Cortex of kidney (tissue), 1 donor: ENCODE results near the gene CCNK.

Experiments
- DNase-seq: peaks from one replicate; lab custom pipeline; 2025; lab: John Stamatoyannopoulos, UW

CCNK gene

DNA sequence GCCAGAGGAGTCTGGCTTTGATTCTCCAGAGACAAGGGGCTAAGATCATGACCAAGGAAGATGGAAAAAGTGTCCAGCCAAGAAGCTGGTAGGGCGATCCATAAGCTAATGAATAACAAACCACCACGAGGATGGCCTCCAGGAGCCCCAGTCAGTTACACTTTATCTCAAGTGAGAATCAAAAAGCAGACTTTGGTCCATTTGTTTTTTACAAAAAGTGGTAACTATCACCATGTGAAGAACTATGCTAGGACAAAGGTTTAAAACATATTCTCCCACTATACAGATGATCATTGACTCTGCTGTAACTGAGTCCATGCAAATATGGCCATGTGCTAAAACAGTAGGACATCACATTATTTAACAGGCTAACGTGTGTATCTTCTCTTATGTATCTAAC is 14.5 kb upstream of the CCNK start:
- no peak for DNase-seq

DNA sequence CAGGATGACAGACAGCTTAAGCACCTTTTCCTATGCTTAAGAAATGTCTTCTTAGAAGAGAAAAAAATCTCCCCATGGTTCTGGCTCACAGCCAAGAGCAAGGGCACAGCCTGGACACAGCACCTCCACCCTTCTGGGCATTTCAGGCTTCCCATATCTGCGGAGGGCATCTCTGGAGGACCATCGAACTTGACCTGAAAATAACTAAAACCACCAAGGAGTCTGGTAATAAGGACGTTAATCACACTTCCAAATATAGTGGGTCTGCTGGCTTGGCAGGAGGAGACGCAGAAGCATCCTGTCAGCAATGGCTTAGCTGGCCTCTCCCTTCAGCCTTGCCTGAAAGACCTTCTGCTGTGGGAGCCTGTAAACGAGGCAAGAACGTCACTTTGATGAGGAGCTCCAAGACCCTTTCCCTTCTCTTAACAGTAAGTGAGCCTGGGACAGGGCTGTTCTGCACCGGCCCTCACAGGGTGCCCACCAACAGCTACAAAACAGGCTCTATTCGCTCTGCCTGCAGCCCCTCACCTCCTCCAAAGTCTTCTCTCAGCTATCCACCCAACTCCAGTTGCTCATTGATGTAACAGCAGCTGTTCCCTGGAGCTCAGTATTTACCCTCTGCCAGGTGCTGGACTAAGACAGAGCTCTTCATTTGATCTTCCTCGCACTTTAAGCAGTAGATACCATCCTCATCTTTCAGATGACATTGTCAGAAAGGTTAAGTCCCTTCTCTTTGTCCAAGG is 13.7 kb upstream of the CCNK start:
- DNase-seq = no peak

DNA sequence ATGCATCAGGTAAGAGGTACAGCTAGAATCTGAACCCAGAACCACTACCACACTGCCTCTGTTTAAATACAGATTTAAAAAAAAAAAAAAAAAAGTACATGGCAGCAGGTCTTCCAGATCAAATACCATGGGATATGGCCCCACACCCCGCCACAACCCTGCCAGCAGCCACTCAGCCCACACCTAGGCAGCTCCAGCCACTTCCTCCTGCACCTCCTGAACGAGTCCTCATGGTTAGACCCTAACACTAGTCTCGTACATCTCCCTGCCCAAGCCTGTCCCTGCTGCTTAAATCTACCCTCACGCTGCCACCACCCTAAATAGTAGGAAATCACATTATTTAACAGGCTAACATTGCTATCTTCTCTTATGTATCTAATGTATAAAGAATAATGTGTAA is 13.1 kb upstream of the CCNK start:
- no peak for DNase-seq

DNA sequence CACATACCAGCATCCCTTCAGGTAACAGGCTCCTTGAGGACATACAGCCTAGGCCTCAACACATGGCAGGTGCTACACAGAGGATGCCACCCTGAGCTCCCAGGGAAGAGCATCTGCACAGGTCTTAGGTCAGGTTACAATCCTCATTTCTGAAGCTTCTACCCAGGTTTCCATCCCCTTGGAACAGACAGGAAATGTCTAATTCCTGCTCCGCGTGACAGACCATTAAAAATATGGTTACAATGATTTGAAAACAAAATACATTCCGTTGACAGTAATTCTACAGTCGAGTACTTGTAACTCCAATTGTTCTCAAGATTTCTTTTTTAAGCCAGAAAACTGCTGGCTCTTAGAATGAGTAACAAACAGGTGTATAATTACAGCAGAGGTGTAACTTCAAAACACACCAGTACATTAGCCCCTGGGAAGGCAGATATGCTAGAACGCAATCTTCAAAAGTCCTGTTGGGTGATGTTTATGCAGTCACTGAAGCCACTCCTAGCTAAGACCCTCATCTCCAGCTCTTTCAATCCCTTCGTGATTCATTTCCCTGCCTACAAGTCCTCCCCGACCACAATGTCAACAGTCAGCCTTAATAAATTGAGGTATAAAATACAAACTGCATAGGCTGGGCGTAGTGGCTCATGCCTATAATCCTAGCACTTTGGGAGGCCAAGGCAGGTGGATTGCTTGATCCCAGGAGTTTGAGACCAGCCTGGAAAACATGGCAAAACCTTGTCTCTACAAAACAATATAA is 12.2 kb upstream of the CCNK start:
- no peak for DNase-seq

DNA sequence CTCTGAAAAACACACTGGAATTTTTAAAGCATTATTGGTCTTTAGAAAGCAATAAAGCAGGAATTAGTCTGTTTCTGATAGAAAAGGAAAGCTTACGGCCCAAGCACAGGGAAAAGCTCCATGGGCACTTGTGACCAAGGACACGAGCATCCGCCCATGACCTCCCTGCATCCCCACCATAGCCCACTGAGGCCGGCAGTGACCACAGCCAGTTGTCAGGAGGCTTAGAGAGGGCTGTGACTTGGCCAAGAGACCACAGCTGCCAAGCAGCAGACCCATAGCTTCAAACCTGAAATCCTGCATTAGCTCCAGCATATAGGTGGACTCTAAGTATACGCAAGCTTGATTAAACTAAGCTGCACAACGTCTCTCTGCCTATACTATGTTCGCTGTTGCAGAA is 9.5 kb upstream of the CCNK start:
- DNase-seq = no peak

DNA sequence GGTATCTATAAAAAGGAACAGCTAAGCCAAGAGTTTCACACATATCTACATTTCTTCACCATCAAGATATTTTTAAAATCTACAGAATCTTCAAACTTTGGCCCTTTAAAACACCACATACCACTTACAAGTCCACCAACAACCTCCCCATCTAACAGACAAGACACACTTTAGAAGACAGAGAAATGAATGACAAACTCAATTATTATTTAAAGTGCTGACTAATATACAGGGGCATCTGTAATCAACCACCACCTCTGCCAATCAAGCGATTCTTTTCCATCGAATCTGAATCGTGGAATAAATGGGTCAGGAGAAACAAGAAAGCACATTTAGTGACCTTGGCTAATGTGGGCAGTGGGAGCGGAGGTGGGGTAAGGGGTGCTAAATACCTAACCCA is 8.3 kb upstream of the CCNK start:
- DNase-seq = no peak

DNA sequence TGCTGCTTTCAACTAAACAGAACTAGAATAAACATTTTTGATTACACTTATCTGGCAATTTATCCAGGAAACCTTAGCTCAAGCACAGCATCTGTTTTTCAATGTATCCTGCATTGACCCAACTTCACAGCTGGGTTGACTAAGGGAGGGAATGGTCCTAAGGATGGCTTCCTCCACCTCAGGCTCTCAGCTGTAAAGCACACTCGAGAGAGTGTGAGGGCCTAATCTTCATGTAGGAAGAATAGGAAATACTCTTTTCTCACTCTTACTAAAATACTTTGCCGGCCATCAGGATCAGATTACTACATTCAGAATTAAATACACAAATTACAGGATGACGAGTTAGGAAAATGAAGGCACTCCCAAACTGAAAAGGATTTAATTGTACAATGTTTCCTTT is 7.8 kb upstream of the CCNK start:
- no peak for DNase-seq

DNA sequence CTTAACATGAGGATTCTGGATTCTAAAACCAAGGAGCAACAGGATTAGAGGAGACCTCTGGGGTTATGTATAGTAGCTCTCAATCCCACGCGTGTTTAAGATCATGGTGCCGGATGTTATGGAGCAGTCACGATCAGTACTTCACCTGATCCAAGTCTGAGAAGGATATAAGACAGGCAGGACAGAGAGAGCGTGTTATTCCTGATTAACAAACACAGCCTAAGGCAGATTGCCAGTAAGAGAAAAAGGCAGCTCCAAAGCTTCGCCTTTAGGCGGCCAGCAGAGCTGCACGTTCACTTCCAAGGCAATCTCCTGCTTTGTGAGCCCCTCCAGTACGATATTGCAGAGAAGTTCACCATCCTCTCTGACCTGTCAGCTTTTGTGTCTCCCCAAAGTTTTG is 6.0 kb upstream of the CCNK start:
- no peak for DNase-seq

DNA sequence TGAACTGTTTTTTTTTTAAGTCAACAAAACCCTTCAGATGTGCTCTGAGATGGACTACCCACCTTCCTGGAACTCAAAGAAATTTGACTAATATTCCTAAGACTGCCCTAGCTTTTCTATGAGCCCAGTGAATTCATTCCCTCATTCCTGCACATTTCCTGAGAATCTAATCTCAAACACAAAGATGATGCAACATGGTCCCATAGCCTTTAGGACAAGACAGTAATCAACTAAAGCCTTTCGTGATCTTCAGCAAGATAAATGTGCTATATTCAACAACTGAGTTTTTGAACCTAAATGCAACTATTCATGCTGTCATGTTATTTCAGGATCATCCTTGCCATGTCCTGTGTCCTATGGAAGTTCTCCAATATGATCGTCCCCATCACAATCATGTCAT is 5.5 kb upstream of the CCNK start:
- DNase-seq = no peak

DNA sequence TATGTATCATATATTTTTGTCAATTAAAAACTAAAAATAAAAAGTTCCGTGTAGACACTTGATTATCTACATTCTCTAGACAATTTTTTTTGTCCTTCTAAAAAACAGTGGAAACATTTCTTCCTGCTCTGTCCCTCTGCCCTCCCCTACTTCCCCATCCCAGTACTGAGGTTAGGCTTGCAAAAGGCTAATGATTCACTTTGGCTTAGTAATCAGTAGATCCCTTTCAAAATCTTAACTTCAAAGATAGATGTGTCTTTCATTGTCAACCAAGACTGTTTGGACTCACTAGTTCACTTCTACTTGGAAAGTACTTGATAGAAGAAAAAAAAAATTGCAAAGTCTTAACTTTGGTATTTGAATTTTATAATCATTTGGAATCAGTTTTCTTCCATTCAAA is 4.3 kb upstream of the CCNK start:
- DNase-seq = no peak

DNA sequence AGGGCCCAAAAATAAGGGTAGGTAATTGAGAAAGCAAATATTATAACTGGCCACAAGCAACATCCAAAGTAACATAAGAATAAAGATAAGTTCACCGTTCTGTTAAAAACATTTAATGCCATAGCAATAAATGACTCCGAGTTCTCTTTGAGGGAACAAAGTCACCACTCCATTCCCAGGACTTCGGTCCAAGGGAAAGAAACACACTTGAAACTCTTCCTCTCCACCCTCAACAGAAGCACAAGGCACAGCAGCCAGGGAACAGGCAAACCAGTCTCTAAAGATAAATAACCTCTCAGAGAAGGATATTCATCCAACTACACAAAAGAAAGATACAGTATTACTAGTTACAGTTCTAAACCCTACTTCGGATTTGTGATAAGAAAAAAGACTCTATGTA is 3.1 kb upstream of the CCNK start:
- no peak for DNase-seq

DNA sequence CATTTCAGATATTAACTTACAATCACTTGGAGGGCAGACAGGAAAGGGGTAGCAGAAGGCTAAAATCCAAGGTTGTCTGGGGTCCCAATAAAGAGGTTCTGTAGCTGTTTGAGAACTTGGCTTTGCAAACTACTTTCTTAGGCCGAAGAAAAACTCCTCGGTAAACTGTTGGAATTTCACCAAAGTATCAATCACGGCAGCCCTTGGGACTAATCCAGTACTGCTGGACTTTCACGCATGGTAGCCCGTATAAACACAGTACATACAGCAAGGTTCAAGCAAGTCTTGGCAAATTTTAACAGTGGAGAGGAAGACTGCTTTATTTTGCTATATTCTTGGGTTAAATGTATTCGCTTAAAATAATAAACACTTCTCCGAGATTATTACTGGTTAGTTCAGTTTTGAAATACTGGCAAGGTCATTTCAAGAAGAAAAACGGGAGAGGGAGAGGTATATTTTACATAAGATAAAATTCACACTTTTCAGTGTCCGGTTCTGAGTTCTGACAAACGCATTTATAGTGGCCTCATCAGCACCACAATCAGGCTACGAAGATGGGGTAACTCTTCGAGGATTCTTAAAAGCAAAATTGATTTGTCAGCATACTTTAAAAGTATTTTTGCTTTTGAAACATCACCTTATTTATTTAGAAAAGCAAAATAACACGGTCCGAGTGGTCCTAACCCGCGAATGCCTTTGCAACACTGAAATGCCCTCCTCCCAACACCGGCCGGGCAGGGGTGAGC is 1.9 kb upstream of the CCNK start:
- no peak for DNase-seq

DNA sequence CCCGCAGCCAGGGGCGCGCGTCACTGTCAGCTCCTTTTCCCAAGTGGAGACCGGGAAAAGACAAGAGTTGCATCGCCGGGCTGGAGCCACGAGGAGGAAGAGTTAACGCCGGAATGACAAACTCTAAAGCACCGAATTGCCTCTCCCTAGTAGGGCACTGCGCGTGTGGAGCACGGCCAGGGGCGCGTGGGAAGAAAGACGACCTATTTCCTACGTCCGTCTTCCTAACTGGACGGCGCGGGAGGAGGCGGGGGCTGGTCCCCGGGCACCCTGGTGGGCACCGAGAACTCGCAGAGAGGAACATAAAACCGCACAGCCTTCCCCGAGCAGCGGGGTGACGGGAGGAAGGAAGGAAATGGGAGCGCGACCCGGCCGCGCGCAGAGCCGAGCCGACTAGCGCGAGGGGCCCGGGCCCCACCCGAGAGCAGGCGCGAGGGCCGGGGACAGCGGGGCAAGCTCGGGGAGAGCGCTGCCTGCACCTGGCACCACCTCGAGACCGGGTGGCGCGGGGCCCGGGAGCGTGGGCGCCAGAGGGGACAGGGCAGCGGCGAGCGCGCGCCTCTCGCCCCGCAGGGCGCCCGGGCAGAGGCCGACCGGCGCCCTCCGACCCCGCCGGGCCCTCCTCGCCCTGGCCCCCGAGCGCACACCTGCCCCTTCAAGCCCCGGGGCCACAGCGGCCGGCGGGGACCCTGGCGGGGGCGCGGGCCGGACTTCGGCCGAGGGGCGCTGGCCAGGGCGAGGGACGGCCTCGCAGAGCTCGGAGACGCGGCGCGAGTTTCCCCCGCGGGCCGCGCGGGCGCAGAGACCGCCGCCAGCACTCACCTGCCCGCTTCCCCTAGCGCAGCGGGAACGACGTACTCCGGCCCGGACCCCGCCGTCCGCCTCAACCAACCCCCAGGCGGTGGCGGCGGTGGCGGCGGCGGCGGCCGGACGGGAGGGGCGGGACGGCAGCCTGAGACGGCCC is 1.0 kb upstream of the CCNK start, which contains the start of gene SETD3:
SETD3 (minus strand) TSS at position 954 of the 964 bp plus-strand sequence. CDS start 15,054 bp downstream, outside the sequence.
- no peak for DNase-seq

DNA sequence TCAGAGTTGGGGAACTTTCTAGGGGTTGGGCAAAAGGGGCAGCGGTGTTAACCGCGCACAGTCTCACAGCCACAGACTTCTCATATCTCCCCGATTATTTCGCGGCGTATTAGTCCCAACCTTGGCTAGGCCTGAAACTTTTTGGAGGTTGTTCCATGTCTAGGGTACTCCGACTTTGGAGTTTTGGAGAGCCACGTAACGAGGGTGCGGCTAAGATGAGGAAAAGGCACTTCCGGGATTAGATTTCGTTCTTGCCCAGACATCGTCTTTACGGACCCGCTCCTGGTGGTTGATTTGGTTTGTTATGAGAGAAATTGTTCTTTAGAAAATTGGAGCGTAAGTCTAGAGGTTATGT is 513 bp downstream of the CCNK start:
- no peak for DNase-seq

DNA sequence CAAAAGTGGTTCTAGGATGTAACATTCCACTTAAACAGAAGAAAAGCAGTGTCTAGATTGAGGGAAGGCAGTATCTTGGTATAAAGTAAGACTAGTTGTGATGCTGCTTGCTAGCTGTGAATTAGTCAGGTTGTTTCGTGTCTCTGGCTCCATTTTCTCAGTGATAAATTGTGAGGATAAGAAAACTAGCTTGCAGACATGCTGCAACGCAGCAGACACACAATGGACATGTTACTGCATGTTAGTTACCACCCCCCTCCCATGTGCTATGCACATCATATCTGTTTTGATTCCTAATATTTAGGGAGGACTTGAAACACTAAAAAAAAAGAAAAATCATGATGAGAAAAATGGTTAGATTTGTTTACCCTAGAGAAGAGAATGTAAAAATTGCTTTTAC is 2.9 kb downstream of the CCNK start:
- DNase-seq = no peak

DNA sequence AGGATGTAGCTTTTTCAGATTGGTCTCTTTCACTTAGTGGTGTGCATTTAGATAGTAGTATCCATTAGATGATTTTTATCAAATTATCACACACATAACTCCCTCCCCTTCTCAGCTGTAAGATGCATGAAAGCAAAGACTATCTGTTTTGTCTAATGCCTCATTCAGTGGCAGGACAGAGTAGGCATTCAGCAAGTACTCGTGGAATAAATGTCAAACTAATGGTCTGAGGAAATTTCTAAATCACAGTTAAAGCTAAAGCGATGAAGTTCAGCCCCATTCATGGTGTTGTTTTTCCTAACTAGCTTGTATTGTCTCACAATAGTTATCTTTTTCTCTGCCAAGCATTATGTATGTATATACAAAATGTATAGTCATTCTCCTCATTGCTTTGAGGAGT is 16.1 kb downstream of the CCNK start:
- DNase-seq = no peak

DNA sequence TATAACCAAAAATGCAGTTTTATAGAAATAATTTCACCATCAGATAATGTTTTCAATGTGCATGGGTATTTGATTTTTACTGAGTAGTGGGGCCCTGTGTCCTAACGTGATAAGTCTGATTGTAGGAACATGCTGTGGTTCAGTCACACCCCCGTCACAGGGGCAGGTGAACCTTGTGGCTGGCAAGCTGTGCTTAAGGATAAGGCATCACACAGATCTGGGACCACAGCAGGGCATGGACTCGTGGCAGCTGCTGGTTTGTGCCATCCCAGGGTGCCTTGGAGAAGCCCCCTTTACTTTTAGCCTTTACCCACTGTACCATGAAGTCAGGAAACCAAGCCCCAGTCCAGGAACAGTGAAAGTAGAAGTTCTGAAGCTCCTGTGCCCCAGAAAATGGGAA is 16.7 kb downstream of the CCNK start:
- no peak for DNase-seq

DNA sequence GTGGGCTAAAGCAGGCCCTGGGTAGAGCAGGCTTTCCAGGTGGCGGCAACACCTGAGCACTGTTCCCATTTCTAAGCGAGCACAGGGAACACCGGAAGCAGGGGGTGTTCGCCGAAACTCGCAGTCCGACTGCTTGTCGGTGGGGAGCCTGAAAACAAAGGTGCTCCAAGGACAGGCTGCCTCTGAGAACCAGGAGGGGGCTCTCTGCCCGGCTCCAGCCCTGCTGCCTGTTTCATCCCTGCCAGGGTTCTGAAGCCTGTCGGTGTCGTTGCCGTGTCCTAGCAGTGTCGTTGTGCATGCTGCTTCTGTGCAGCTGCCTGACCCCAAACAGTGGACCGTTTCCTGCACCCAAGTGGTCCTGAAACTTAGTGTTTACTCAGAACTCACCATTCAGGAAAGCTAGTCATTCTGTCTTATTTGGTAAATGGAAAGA is 21.8 kb downstream of the CCNK start:
- DNase-seq = no peak

DNA sequence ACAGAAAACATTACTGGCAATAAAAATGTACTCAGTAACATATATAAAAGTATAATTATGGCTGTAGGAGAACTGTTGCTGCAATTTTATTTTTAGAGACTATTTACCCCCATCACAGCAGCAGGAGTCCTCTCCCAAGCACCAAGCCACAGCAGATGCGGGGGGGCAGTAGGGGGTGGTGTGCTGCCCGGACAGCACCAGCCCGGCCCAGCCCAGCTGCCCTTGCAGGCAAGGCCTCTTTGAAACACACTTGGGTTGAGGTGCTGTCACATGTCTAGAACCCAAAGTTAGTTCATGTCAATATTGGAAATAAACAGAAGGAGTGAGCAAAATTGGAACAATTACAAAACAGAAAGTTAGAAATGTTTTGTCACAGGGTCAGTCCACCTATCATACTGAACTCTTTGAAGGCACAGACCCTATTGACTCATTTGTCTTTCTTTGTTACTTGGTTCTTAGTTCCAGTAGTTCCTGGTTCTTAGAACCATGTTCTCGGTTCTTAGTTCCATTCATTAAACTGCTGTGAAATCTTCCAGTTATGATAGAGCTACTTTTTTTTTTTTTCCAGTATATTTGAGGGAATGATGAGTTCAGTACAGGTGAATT is 22.7 kb downstream of the CCNK start:
- DNase-seq = no peak

DNA sequence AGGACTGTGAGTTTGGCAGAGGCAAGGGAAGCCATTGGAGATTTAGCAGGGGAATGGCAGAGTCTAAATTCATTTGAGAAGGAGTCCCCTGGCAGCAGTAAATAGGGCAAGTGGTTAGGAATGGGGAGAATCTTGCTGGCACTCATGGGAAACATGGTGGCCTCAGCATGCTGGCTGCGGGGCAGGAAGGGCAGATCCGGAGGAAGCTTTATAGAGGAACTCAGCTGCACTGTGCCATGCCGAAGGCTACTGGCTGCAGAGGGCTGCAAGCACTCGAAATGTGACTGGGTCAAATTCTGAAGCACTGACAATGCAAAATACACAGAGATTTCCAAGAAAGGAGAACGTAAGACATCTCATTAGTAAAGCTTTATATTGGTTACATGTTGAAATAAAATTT is 23.9 kb downstream of the CCNK start:
- no peak for DNase-seq

DNA sequence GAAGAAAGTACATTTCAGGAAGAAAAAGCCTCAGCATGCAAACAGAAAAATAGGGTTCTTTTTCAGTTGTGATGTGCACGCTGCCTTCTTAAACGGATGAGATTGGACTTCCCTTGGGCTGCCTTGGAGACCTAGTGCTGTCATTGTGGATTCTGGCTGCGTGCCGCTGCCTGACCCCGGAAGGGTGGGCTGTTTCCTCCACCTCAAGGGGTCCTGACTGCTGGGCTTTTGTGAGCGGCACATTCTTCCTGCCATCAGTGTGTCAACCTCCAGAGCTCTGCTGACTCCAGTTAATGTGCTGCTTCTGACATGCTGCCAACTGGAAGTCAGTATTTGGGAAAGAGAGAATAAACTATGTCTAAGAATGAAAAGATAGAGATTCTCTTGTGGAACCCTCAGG is 25.1 kb downstream of the CCNK start:
- no peak for DNase-seq
